ENCODE results near the gene C16orf46. TPM values are rescaled to one million over a fixed set of nuclear protein-coding genes. Genes with fewer than 3 reads are reported as not detected.
A peak's percentile ranks its signal among the peaks of the same experiment; 100 is the strongest.

C16orf46 gene
- total and polyA plus RNA-seq, 9 of the 15 experiments (the other 6 are each of a cell fraction or from before 2014, with no cell fraction given) = 0.10 to 0.98 (median 0.41) TPM; not detected in 1

GRCh38 chr16:81069063-81069462, 8.0 kb downstream of the C16orf46 start:
- H3K4me2 ChIP-seq (ENCODE audit: insufficient read depth, low read length) = no peak overlapping the region
- H3K9me1 ChIP-seq (ENCODE audit: control insufficient read depth, insufficient read depth, low read length) = no peaks in the 10 kb centered on the region
- TF ChIP-seq ZNF12 (CRISPR knock-in tag; IDR thresholded peaks at IDR 0.05) = peak; percentile 97
- TF ChIP-seq RNF219 (CRISPR knock-in tag; IDR thresholded peaks at IDR 0.05) = no peak
- TF ChIP-seq FIP1L1 (IDR thresholded peaks at IDR 0.05; ENCODE audit: low read depth, low read length, poor library complexity, severe bottlenecking) = no peak
- H3K27me3 ChIP-seq (ENCODE audit: control insufficient read depth in 2 of 2, insufficient read depth in 2 of 2, low read length in 2 of 2) = no peaks in the 10 kb centered on the region
- H3K79me2 ChIP-seq (ENCODE audit: control insufficient read depth, insufficient read depth, low read length) = no peaks in the 10 kb centered on the region
- peaks cover 3 to 6% of the 10 kb centered on the region in 2 experiments; a peak in 2 of 5 replicates for H3K4me1 ChIP-seq (replicated peaks in 1 of 2; ENCODE audit: control insufficient read depth in 2 of 2, insufficient read depth in 2 of 2, low read length in 2 of 2)
- no peak for DNase-seq (ENCODE audit: extremely low read depth in 1 of 4, low spot score in 3 of 4)
- H3K36me3 ChIP-seq (ENCODE audit: control insufficient read depth, insufficient read depth, low read length) = no peaks in the 10 kb centered on the region
- ChIA-PET POLR2A (no interaction called here), CTCF (ENCODE audit: low intra/inter-chr PET ratio) (no interaction called here)
- H3K4me3 ChIP-seq = no peak overlapping the region
- BruUV-seq (replicated peaks) = no TSS peak
- no peaks in the 10 kb centered on the region for H4K20me1 ChIP-seq (replicated peaks; ENCODE audit: control insufficient read depth, insufficient read depth, low read length)
- FAIRE-seq = no peak
- intact Hi-C loops (cut with micrococcal nuclease) (no loop called here), in situ Hi-C loops (cut with MboI) (no loop called here)
- H3K9me3 ChIP-seq (replicated peaks; ENCODE audit: control insufficient read depth, insufficient read depth, low read depth, low read length) = no peaks in the 10 kb centered on the region
- 50% methylated on average over 4 of the region's 4 CpGs for WGBS (ENCODE audit: insufficient coverage, low coverage, missing lambda C conversion rate)
- ATAC-seq = no peak
- no peak overlapping the region for H3K9ac ChIP-seq (ENCODE audit: insufficient read depth in 1 of 2, low read depth in 2 of 2, low read length in 2 of 2)
- no peak overlapping the region for H2AFZ ChIP-seq (ENCODE audit: low read depth, low read length)
- no peak overlapping the region for H3K27ac ChIP-seq (ENCODE audit: extremely low read depth, low read depth, low read length)

- POLR2A ChIA-PET = interaction anchor here (0.5 to 1.0 kb wide), 3 partner anchors 9 to 194 kb away, joined by 3 to 6 read pairs (median 3); partner anchors contain the start of gene C16orf46
- BruUV-seq (replicated peaks) = no TSS peak
- CTCF ChIA-PET (ENCODE audit: low intra/inter-chr PET ratio) = no interaction called here
Observed at GRCh38 chr16:81067166-81067565, 9.9 kb downstream of the C16orf46 start.

More at GRCh38 chr16:81067166-81067565, 9.9 kb downstream of the C16orf46 start:
- FAIRE-seq = no peak
- peaks cover 3 to 6% of the 10 kb centered on the region in 2 experiments; a peak in 3 of 5 replicates for H3K4me1 ChIP-seq (replicated peaks in 1 of 2; ENCODE audit: control insufficient read depth in 2 of 2, insufficient read depth in 2 of 2, low read length in 2 of 2)
- TF ChIP-seq ZBTB9 (CRISPR knock-in tag; IDR thresholded peaks at IDR 0.05) (no peak), VEZF1 (CRISPR knock-in tag; IDR thresholded peaks at IDR 0.05) (no peak), MAZ (CRISPR knock-in tag; conservative IDR thresholded peaks at IDR 0.05 in 1 of 2, IDR thresholded peaks at IDR 0.05 in 1 of 2) (no peak), SIN3B (IDR thresholded peaks at IDR 0.05; ENCODE audit: low read depth) (no peak)
- H4K20me1 ChIP-seq (replicated peaks; ENCODE audit: control insufficient read depth, insufficient read depth, low read length) = no peaks in the 10 kb centered on the region
- ATAC-seq = no peak
- no peak for DNase-seq (ENCODE audit: extremely low read depth in 1 of 4, low spot score in 3 of 4)
- no peaks in the 10 kb centered on the region for H3K9me1 ChIP-seq (ENCODE audit: control insufficient read depth, insufficient read depth, low read length)
- H3K4me3 ChIP-seq = no peak overlapping the region
- no peaks in the 10 kb centered on the region for H3K79me2 ChIP-seq (ENCODE audit: control insufficient read depth, insufficient read depth, low read length)
- no peak overlapping the region for H3K9ac ChIP-seq (ENCODE audit: insufficient read depth in 1 of 2, low read depth in 2 of 2, low read length in 2 of 2)
- no peak overlapping the region for H2AFZ ChIP-seq (ENCODE audit: low read depth, low read length)
- H3K4me2 ChIP-seq (ENCODE audit: insufficient read depth, low read length) = no peak overlapping the region
- H3K9me3 ChIP-seq (replicated peaks; ENCODE audit: control insufficient read depth, insufficient read depth, low read depth, low read length) = no peaks in the 10 kb centered on the region
- no peaks in the 10 kb centered on the region for H3K27me3 ChIP-seq (ENCODE audit: control insufficient read depth in 2 of 2, insufficient read depth in 2 of 2, low read length in 2 of 2)
- WGBS (ENCODE audit: insufficient coverage, low coverage, missing lambda C conversion rate) = 22% methylated on average over 1 of the region's 1 CpG
- no peak overlapping the region for H3K27ac ChIP-seq (ENCODE audit: extremely low read depth, low read depth, low read length)
- in situ Hi-C loops (cut with MboI) (no loop called here), intact Hi-C loops (cut with micrococcal nuclease) (no loop called here)
- H3K36me3 ChIP-seq (ENCODE audit: control insufficient read depth, insufficient read depth, low read length) = no peaks in the 10 kb centered on the region
